Nephron progenitor cell (in vitro differentiated cells): ENCODE results near the gene CRTC3.

Source experiments
- DNase-seq: peaks from one replicate; pipeline ENCODE4 v3.0.0; 2021
- H3K27ac Mint-ChIP-seq: 2 replicates; pipeline ENCODE4 v1.8.0; 2021; ENCODE audit warnings: mild to moderate bottlenecking, moderate library complexity, mixed read lengths
- H3K27me3 Mint-ChIP-seq: 2 replicates; pipeline ENCODE4 v1.8.0; 2021; ENCODE audit warnings: mild to moderate bottlenecking, low read depth, mixed read lengths; ENCODE audit not compliant: poor library complexity
- H3K36me3 Mint-ChIP-seq: 2 replicates; pipeline ENCODE4 v1.8.0; 2021; ENCODE audit warnings: low read depth, mixed read lengths
- H3K4me1 Mint-ChIP-seq: 2 replicates; pipeline ENCODE4 v1.8.0; 2021; ENCODE audit warnings: mixed read lengths
- H3K4me3 Mint-ChIP-seq: 2 replicates; pipeline ENCODE4 v1.8.0; 2021; ENCODE audit warnings: mild to moderate bottlenecking, moderate library complexity, mixed read lengths
- H3K9me3 Mint-ChIP-seq: 2 replicates; pipeline ENCODE4 v1.8.0; 2021; ENCODE audit warnings: mild to moderate bottlenecking, moderate library complexity, mixed read lengths
- CTCF ChIP-seq: fragments of 200-600 bp; sonication (generic); IDR thresholded peaks from 2 replicates; pipeline ENCODE4 v1.5.0; 2021; ENCODE audit warnings: antibody characterized with exemption

CRTC3 gene

GRCh38 chr15:90638201-90638691 is 108.5 kb downstream of the CRTC3 start:
- H3K27ac Mint-ChIP-seq, result peak overlapping the region; percentile 56
- no peak for DNase-seq
- H3K9me3 Mint-ChIP-seq, result peaks cover 10% of the 10 kb centered on the region
- TF ChIP-seq CTCF, result no peak
- no peaks in the 10 kb centered on the region for H3K27me3 Mint-ChIP-seq
- H3K4me3 Mint-ChIP-seq, result no peak overlapping the region
- H3K36me3 Mint-ChIP-seq, result peaks cover 68% of the 10 kb centered on the region
- H3K4me1 Mint-ChIP-seq, result no peaks in the 10 kb centered on the region

- TF ChIP-seq CTCF, result no peak
- Mint-ChIP-seq H3K9me3 (peaks cover 12% of the 10 kb centered on the region), H3K27ac (no peak overlapping the region), H3K36me3 (peaks cover 68% of the 10 kb centered on the region), H3K4me1 (no peaks in the 10 kb centered on the region), H3K4me3 (no peak overlapping the region), H3K27me3 (no peaks in the 10 kb centered on the region)
- no peak for DNase-seq
Measured at GRCh38 chr15:90638963-90639362, 109.2 kb downstream of the CRTC3 start.

- H3K27ac Mint-ChIP-seq, result no peak overlapping the region
- no peak overlapping the region for H3K4me3 Mint-ChIP-seq
- peaks cover 4% of the 10 kb centered on the region for H3K9me3 Mint-ChIP-seq
Measured at GRCh38 chr15:90640862-90641261, 111.1 kb downstream of the CRTC3 start.

GRCh38 chr15:90641581-90642463 is 112.1 kb downstream of the CRTC3 start:
- H3K9me3 Mint-ChIP-seq, result peaks cover 4% of the 10 kb centered on the region
- peaks cover 59% of the 10 kb centered on the region for H3K36me3 Mint-ChIP-seq
- peak overlapping the region; percentile 66 for H3K27ac Mint-ChIP-seq
- H3K4me1 Mint-ChIP-seq, result no peaks in the 10 kb centered on the region
- H3K4me3 Mint-ChIP-seq, result no peak overlapping the region
- H3K27me3 Mint-ChIP-seq, result no peaks in the 10 kb centered on the region
- DNase-seq, result no peak
- TF ChIP-seq CTCF, result no peak

More at GRCh38 chr15:90640862-90641261, 111.1 kb downstream of the CRTC3 start:
- no peak for DNase-seq
- H3K27me3 Mint-ChIP-seq, result no peaks in the 10 kb centered on the region
- H3K36me3 Mint-ChIP-seq, result peaks cover 63% of the 10 kb centered on the region
- TF ChIP-seq CTCF, result no peak
- H3K4me1 Mint-ChIP-seq, result no peaks in the 10 kb centered on the region

- Mint-ChIP-seq H3K36me3 (peaks cover 56% of the 10 kb centered on the region), H3K27ac (no peak overlapping the region), H3K9me3 (peaks cover 4% of the 10 kb centered on the region), H3K27me3 (no peaks in the 10 kb centered on the region), H3K4me3 (no peak overlapping the region), H3K4me1 (no peaks in the 10 kb centered on the region)
- no peak for TF ChIP-seq CTCF
- DNase-seq, result no peak
Measured at GRCh38 chr15:90642464-90643300, 113.0 kb downstream of the CRTC3 start.
